HEK293T (cell line): ENCODE measurements around the gene SPDYE18.
"Not testable (repeated sequence)": the region's sequence is repeated elsewhere in the genome, so short reads cannot be mapped to it uniquely, and the experiment has no call there.

Experiments
- FOXA1 ChIP-seq: fragments of 450-650 bp; IDR thresholded peaks from 2 replicates; pipeline ENCODE4 v1.6.1; 2016; ENCODE audit warnings: mild to moderate bottlenecking
- SP1 ChIP-seq: fragments of 450-650 bp; IDR thresholded peaks from 2 replicates; pipeline ENCODE4 v1.6.1; 2017
- TARDBP ChIP-seq: fragments of 450-650 bp; IDR thresholded peaks from 2 replicates; pipeline ENCODE4 v1.6.1; 2016

GRCh38 chr7:77003241-77003640 is 59.1 kb downstream of the SPDYE18 start:
- TF ChIP-seq FOXA1, SP1, TARDBP: not testable (repeated sequence)
